IMR-90 (cell line): ENCODE data around the gene ZNF581. TPM values are rescaled to one million over a fixed set of nuclear protein-coding genes. Genes with fewer than 3 reads are reported as not detected.
A peak's percentile ranks its signal among the peaks of the same experiment; 100 is the strongest.

Experiments
- ATAC-seq: fragments of 200-7000 bp; cut with Tn5 transposase; 2 replicates; pipeline ENCODE4 v1.9.1; 2020; ENCODE audit warnings: low read depth, mild to moderate bottlenecking, moderate library complexity
- BruUV-seq: library from RNA; stranded (reverse); fragments of 400-500 nt; replicated peaks from 2 replicates; lab custom pipeline; 2021; lab: Mats Ljungman, UMichigan
- CTCF ChIA-PET: fragments of 300-600 bp; formaldehyde crosslinking; extraction: SDS; loops from one replicate; lab custom pipeline; 2021; ENCODE audit warnings: antibody characterized with exemption; lab: Yijun Ruan, JAX
- POLR2A ChIA-PET: fragments of 300-600 bp; sonication (Branson Sonifier 250); formaldehyde crosslinking; loops from one replicate; lab custom pipeline; 2022; ENCODE audit warnings: antibody characterized with exemption; ENCODE audit not compliant: unreplicated experiment; lab: Charles Lee
- DNase-seq: peaks from one replicate; pipeline ENCODE4 v3.0.0; 2013
- H2AFZ ChIP-seq: replicated peaks from 2 replicates; pipeline ENCODE3; 2013; ENCODE audit warnings: low read length, mild to moderate bottlenecking; ENCODE audit not compliant: poor library complexity
- H2AK5ac ChIP-seq: 2 replicates; pipeline ENCODE4 v1.6.1; 2013; ENCODE audit warnings: low read depth, low read length, inconsistent platforms
- H2AK9ac ChIP-seq: replicated peaks from 2 replicates; pipeline ENCODE3; 2013; ENCODE audit warnings: mild to moderate bottlenecking, low read depth, low read length, moderate library complexity; ENCODE audit not compliant: poor library complexity
- H2BK120ac ChIP-seq: 2 replicates; pipeline ENCODE4 v1.6.1; 2013; ENCODE audit warnings: low read depth, low read length, inconsistent platforms
- H2BK15ac ChIP-seq: 3 replicates; pipeline ENCODE4 v1.6.1; 2013; ENCODE audit warnings: low read depth, low read length, inconsistent platforms
- H2BK20ac ChIP-seq: 2 replicates; pipeline ENCODE4 v1.6.1; 2013; ENCODE audit warnings: low read depth, mild to moderate bottlenecking, inconsistent platforms, low read length, moderate library complexity
- H2BK5ac ChIP-seq: 2 replicates; pipeline ENCODE4 v1.6.1; 2013; ENCODE audit warnings: mild to moderate bottlenecking, low read depth, low read length, inconsistent platforms; ENCODE audit not compliant: poor library complexity, severe bottlenecking
- H3K14ac ChIP-seq: replicated peaks from 2 replicates; pipeline ENCODE4 v1.6.1; 2013; ENCODE audit warnings: low read depth, low read length, inconsistent platforms
- H3K18ac ChIP-seq: 2 replicates; pipeline ENCODE4 v1.6.1; 2013; ENCODE audit warnings: low read depth, low read length, control low read depth
- H3K23ac ChIP-seq: 2 replicates; pipeline ENCODE4 v1.6.1; 2013; ENCODE audit warnings: low read depth, low read length, inconsistent platforms
- H3K27ac ChIP-seq: 2 replicates; pipeline ENCODE4 v1.5.1; 2013; ENCODE audit warnings: mild to moderate bottlenecking, control low read depth, low read length; ENCODE audit not compliant: insufficient read depth
- H3K27me3 ChIP-seq: 2 replicates; pipeline ENCODE4 v1.6.1; 2013; ENCODE audit warnings: low read length; ENCODE audit not compliant: control insufficient read depth, insufficient read depth
- H3K36me3 ChIP-seq: 2 replicates; pipeline ENCODE4 v1.6.1; 2013; ENCODE audit warnings: low read length, mixed read lengths; ENCODE audit not compliant: control insufficient read depth, insufficient read depth
- H3K4ac ChIP-seq: 2 replicates; pipeline ENCODE4 v1.6.1; 2013; ENCODE audit warnings: low read depth, low read length, inconsistent platforms
- H3K4me1 ChIP-seq: 2 replicates; pipeline ENCODE4 v1.6.1; 2013; ENCODE audit warnings: low read length, mixed read lengths; ENCODE audit not compliant: control insufficient read depth, insufficient read depth
- H3K4me2 ChIP-seq: 2 replicates; pipeline ENCODE4 v1.6.1; 2013; ENCODE audit warnings: low read depth, mild to moderate bottlenecking, control low read depth, low read length, moderate library complexity
- H3K4me3 ChIP-seq: 2 replicates; pipeline ENCODE4 v1.5.1; 2013; ENCODE audit warnings: low read depth, mild to moderate bottlenecking, control low read depth, low read length, moderate library complexity; ENCODE audit not compliant: insufficient read depth
- H3K56ac ChIP-seq: 2 replicates; pipeline ENCODE4 v1.6.1; 2013; ENCODE audit warnings: low read length, inconsistent platforms; ENCODE audit not compliant: insufficient read depth; ENCODE audit errors: extremely low read depth
- H3K79me1 ChIP-seq, 2 experiments: 2 replicates each; pipeline ENCODE4 v1.6.1; 2013; ENCODE audit warnings: low read length in 2 of 2, inconsistent platforms in 1 of 2, low read depth in 1 of 2
- H3K9ac ChIP-seq: 2 replicates; pipeline ENCODE4 v1.6.1; 2013; ENCODE audit warnings: low read depth, low read length, control low read depth
- H3K9me1 ChIP-seq: 2 replicates; pipeline ENCODE4 v1.6.1; 2013; ENCODE audit warnings: low read length, inconsistent platforms; ENCODE audit not compliant: insufficient read depth
- H3K9me3 ChIP-seq: 2 replicates; pipeline ENCODE4 v1.6.1; 2013; ENCODE audit warnings: low read length; ENCODE audit not compliant: control insufficient read depth, insufficient read depth
- H4K20me1 ChIP-seq: 2 replicates; pipeline ENCODE4 v1.6.1; 2013; ENCODE audit warnings: low read length, inconsistent platforms; ENCODE audit not compliant: insufficient read depth
- H4K5ac ChIP-seq: 2 replicates; pipeline ENCODE4 v1.6.1; 2013; ENCODE audit warnings: mild to moderate bottlenecking, low read depth, low read length, control low read depth
- H4K8ac ChIP-seq, 2 experiments: 2 replicates each; pipeline ENCODE4 v1.6.1; 2013; ENCODE audit warnings: low read depth in 2 of 2, low read length in 2 of 2, control low read depth in 1 of 2, inconsistent platforms in 1 of 2
- H4K91ac ChIP-seq: 2 replicates; pipeline ENCODE4 v1.6.1; 2013; ENCODE audit warnings: low read depth, low read length, inconsistent platforms; ENCODE audit not compliant: insufficient read depth
- BHLHE40 ChIP-seq: fragments of 150-350 bp; IDR thresholded peaks from 2 replicates; pipeline ENCODE4 v1.6.1; 2016; ENCODE audit warnings: mild to moderate bottlenecking, low read depth, low read length
- CEBPB ChIP-seq: IDR thresholded peaks from 2 replicates; pipeline ENCODE4 v1.6.1; 2012; ENCODE audit warnings: low read depth, low read length, improper control_type of control experiment
- CHD1 ChIP-seq: IDR thresholded peaks from 2 replicates; pipeline ENCODE4 v1.6.1; 2012; ENCODE audit warnings: low read depth, low read length, improper control_type of control experiment
- ELK1 ChIP-seq: fragments of 150-350 bp; IDR thresholded peaks from 2 replicates; pipeline ENCODE4 v1.6.1; 2016; ENCODE audit warnings: low read depth, mild to moderate bottlenecking, low read length, moderate library complexity, borderline replicate concordance
- FOS ChIP-seq: fragments of 150-350 bp; IDR thresholded peaks from 2 replicates; pipeline ENCODE4 v1.6.1; 2016; ENCODE audit warnings: low read depth, low read length
- MAFK ChIP-seq: IDR thresholded peaks from 2 replicates; pipeline ENCODE4 v1.6.1; 2012; ENCODE audit warnings: low read depth, low read length, improper control_type of control experiment
- MAZ ChIP-seq: IDR thresholded peaks from 2 replicates; pipeline ENCODE4 v1.6.1; 2012; ENCODE audit warnings: low read depth, mild to moderate bottlenecking, low read length, improper control_type of control experiment, moderate library complexity, borderline replicate concordance
- MXI1 ChIP-seq: IDR thresholded peaks from 2 replicates; pipeline ENCODE4 v1.6.1; 2012; ENCODE audit warnings: low read depth, mild to moderate bottlenecking, low read length, moderate library complexity, borderline replicate concordance
- NFE2L2 ChIP-seq: fragments of 150-350 bp; IDR thresholded peaks from 2 replicates; pipeline ENCODE4 v1.6.1; 2016; ENCODE audit warnings: low read depth, mild to moderate bottlenecking, low read length
- POLR2A ChIP-seq: IDR thresholded peaks from 2 replicates; pipeline ENCODE4 v1.6.1; 2012; ENCODE audit warnings: mild to moderate bottlenecking, low read depth, low read length
- RAD21 ChIP-seq: IDR thresholded peaks from 2 replicates; pipeline ENCODE4 v1.6.1; 2012; ENCODE audit warnings: low read length, improper control_type of control experiment
- RCOR1 ChIP-seq: IDR thresholded peaks from 2 replicates; pipeline ENCODE4 v1.6.1; 2012; ENCODE audit warnings: mild to moderate bottlenecking, low read length, improper control_type of control experiment; ENCODE audit not compliant: insufficient replicate concordance
- RFX5 ChIP-seq: IDR thresholded peaks from 2 replicates; pipeline ENCODE4 v1.8.0; 2012; ENCODE audit warnings: low read depth, mild to moderate bottlenecking, low read length, moderate library complexity
- SMC3 ChIP-seq: fragments of 150-350 bp; IDR thresholded peaks from 2 replicates; pipeline ENCODE4 v1.6.1; 2016; ENCODE audit warnings: low read depth, mild to moderate bottlenecking, antibody characterized with exemption, low read length, moderate library complexity
- WGBS, 2 experiments: methylation state at CpG; one replicate each; pipeline versions ENCODE4 v1.1.5 to v1.1.7; 2013; ENCODE audit warnings: missing lambda C conversion rate in 2 of 2; ENCODE audit not compliant: insufficient read length in 1 of 2; ENCODE audit errors: extremely low coverage in 2 of 2; 5-methylcytosine and 5-hydroxymethylcytosine counted together
- dilution Hi-C: fragments of 300-500 bp; cut with HindIII; formaldehyde crosslinking; loops from one replicate; pipeline ENCODE4 v1.14.3; 2018; ENCODE audit warnings: low sequenced_read_pairs; ENCODE audit not compliant: unreplicated experiment
- in situ Hi-C: fragments of 300-500 bp; cut with MboI; formaldehyde crosslinking; loops from 3 replicates; pipeline ENCODE4 v1.14.3; 2019; ENCODE audit warnings: low sequenced_read_pairs, inconsistent platforms, mixed read lengths
- intact Hi-C: fragments of 100-400 bp; cut with micrococcal nuclease; formaldehyde crosslinking; loops from 2 replicates; pipeline ENCODE4 v1.10.0; 2022
- polyA plus RNA-seq, 3 experiments: library from polyadenylated mRNA; depleted of rRNA; stranded (reverse); fragments of >200 nt; gene quantifications; 2 replicates each; pipeline ENCODE4 v1.2.3, GENCODE V29; 2012; ENCODE audit warnings: low replicate concordance in 1 of 3
- total RNA-seq: library from RNA; depleted of rRNA; stranded (reverse); fragments of >200 nt; gene quantifications from 2 replicates; pipeline ENCODE4 v1.2.3, GENCODE V29; 2012
- TF ChIP-seq, protein P1 (sequence below): conservative IDR thresholded peaks from 2 replicates; pipeline ENCODE4 v1.5.1; 2012; ENCODE audit warnings: mild to moderate bottlenecking, low read depth, low read length, improper control_type of control experiment
- TF ChIP-seq, protein P2 (sequence below): fragments of 150-350 bp; IDR thresholded peaks from 2 replicates; pipeline ENCODE4 v1.6.1; 2017; ENCODE audit warnings: mild to moderate bottlenecking, antibody characterized with exemption, low read length, low read depth

Gene ZNF581
- total and polyA plus RNA-seq, 2 of the 4 experiments (the other 2 are of a cell fraction) = 9.7 to 21.9 TPM

DNA sequence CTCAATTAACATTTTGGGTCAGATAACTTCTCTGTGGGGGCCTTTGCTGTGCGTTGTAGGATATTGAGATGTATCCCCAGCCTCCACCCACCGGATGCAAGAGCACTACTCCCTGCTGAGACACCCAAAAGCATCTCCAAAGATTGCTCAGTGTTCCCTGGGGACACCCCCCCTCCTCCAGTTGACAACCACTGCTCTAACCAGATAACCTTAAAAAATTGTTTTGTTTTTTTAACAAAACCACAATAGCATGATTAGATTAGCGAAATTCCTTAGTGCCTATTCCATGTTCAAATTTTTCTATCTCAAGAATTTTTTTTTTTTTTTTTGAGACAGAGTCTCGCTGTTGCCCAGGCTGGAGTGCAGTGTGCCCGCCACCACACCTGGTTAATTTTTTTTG lies 29.0 kb downstream of the ZNF581 start:
- CTCF ChIA-PET = interaction anchor here (0.8 kb wide), 1 partner anchor 9 kb away, joined by 3 read pairs; no protein-coding TSS in a partner anchor
- no CpG with 5 or more reads among the region's 5 CpGs for WGBS, 2 experiments

More for the DNA sequence above, 29.0 kb downstream of the ZNF581 start:
- Histone ChIP-seq H3K14ac (no peak overlapping the region), H3K27me3 (no peaks in the 10 kb centered on the region), H3K4me3 (no peak overlapping the region), H3K27ac (no peak overlapping the region), H3K23ac (no peak overlapping the region), H3K79me1 (peaks cover 18 to 49% of the 10 kb centered on the region in 2 experiments; a peak in 3 of 4 replicates), H2AK9ac (no peak overlapping the region), H3K56ac (no peak overlapping the region), H2BK5ac (no peak overlapping the region), H3K9me3 (no peaks in the 10 kb centered on the region), H4K20me1 (peaks cover 64% of the 10 kb centered on the region), H3K4ac (no peak overlapping the region), H2BK15ac (no peak overlapping the region), H2AK5ac (no peak overlapping the region), H4K8ac (no peak overlapping the region), H4K91ac (no peak overlapping the region), H2AFZ (no peak overlapping the region), H3K36me3 (peaks cover 39% of the 10 kb centered on the region), H3K18ac (no peak overlapping the region), H2BK20ac (no peak overlapping the region), H3K4me2 (no peak overlapping the region), H4K5ac (no peak overlapping the region), H3K9me1 (no peaks in the 10 kb centered on the region), H2BK120ac (no peak overlapping the region), H3K9ac (no peak overlapping the region), H3K4me1 (peaks cover 5% of the 10 kb centered on the region; the same call in 1 of the 2 replicates)
- DNase-seq (peak; percentile 23), ATAC-seq (no peak)
- TF ChIP-seq RAD21 (no peak), MAZ (no peak), CHD1 (no peak), ELK1 (no peak), NFE2L2 (no peak), CEBPB (no peak), SMC3 (no peak), BHLHE40 (no peak), POLR2A (no peak), MAFK (no peak), MXI1 (no peak), RFX5 (no peak), RCOR1 (no peak), FOS (no peak)
- TF ChIP-seq, protein P1, sequence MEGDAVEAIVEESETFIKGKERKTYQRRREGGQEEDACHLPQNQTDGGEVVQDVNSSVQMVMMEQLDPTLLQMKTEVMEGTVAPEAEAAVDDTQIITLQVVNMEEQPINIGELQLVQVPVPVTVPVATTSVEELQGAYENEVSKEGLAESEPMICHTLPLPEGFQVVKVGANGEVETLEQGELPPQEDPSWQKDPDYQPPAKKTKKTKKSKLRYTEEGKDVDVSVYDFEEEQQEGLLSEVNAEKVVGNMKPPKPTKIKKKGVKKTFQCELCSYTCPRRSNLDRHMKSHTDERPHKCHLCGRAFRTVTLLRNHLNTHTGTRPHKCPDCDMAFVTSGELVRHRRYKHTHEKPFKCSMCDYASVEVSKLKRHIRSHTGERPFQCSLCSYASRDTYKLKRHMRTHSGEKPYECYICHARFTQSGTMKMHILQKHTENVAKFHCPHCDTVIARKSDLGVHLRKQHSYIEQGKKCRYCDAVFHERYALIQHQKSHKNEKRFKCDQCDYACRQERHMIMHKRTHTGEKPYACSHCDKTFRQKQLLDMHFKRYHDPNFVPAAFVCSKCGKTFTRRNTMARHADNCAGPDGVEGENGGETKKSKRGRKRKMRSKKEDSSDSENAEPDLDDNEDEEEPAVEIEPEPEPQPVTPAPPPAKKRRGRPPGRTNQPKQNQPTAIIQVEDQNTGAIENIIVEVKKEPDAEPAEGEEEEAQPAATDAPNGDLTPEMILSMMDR = no peak
- TF ChIP-seq, protein P2, sequence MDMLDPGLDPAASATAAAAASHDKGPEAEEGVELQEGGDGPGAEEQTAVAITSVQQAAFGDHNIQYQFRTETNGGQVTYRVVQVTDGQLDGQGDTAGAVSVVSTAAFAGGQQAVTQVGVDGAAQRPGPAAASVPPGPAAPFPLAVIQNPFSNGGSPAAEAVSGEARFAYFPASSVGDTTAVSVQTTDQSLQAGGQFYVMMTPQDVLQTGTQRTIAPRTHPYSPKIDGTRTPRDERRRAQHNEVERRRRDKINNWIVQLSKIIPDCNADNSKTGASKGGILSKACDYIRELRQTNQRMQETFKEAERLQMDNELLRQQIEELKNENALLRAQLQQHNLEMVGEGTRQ = no peak
- intact Hi-C loops = no loop called here
- dilution Hi-C loops = no loop called here
- no TSS peak for BruUV-seq
- in situ Hi-C loops = loop anchor here (25.0 kb wide), 2 partner anchors 1210 to 1535 kb away; partner anchors contain the start of genes CDC42EP5, CNOT3 and LENG9
- POLR2A ChIA-PET = no interaction called here
